ENCODE data around the gene S100A1. TPM values are rescaled to one million over a fixed set of nuclear protein-coding genes. Genes with fewer than 3 reads are reported as not detected.
A peak's percentile ranks its signal among the peaks of the same experiment; 100 is the strongest.

Gene S100A1
- total RNA-seq, 1 donor from 2014 or later = not detected

- peak; percentile 84 for TF ChIP-seq CTCF (IDR thresholded peaks at IDR 0.05; ENCODE audit: insufficient read depth, low read length, severe bottlenecking)
- Histone ChIP-seq H3K27me3 (ENCODE audit: control insufficient read depth, insufficient read depth, low read length) (no peaks in the 10 kb centered on the region), H3K4me3 (ENCODE audit: low read depth, low read length) (peak within 1 kb of the TSS; percentile 50), H3K36me3 (ENCODE audit: control insufficient read depth, insufficient read depth, low read length) (peaks cover 4% of the 10 kb centered on the region)
- FAIRE-seq (no peak), DNase-seq (ENCODE audit: low read depth) (peak; percentile 84)
Measured at GRCh38 chr1:153626904-153627714, 1.1 kb upstream of the S100A1 start, which contains the start of gene S100A13. Gene S100A13, minus strand, starts transcription at chr1:153627505. Its CDS starts 1,033 bp downstream, at chr1:153626472.

- Histone ChIP-seq H3K4me3 (ENCODE audit: low read depth, low read length) (no peak overlapping the region), H3K36me3 (ENCODE audit: control insufficient read depth, insufficient read depth, low read length) (peaks cover 4% of the 10 kb centered on the region), H3K27me3 (ENCODE audit: control insufficient read depth, insufficient read depth, low read length) (no peaks in the 10 kb centered on the region)
- no peak for FAIRE-seq
- no peak for DNase-seq (ENCODE audit: low read depth)
- TF ChIP-seq CTCF (IDR thresholded peaks at IDR 0.05; ENCODE audit: insufficient read depth, low read length, severe bottlenecking) = no peak
Measured at GRCh38 chr1:153628638-153629342, 556 bp downstream of the S100A1 start.

- no peak for DNase-seq (ENCODE audit: low read depth)
- TF ChIP-seq CTCF (IDR thresholded peaks at IDR 0.05; ENCODE audit: insufficient read depth, low read length, severe bottlenecking) = no peak
- FAIRE-seq = no peak
- no peak overlapping the region for H3K4me3 ChIP-seq (ENCODE audit: low read depth, low read length)
- no peaks in the 10 kb centered on the region for H3K27me3 ChIP-seq (ENCODE audit: control insufficient read depth, insufficient read depth, low read length)
- peaks cover 2% of the 10 kb centered on the region for H3K36me3 ChIP-seq (ENCODE audit: control insufficient read depth, insufficient read depth, low read length)
Measured at GRCh38 chr1:153629343-153629665, 1.1 kb downstream of the S100A1 start.

GRCh38 chr1:153629971-153630370 lies 1.7 kb downstream of the S100A1 start:
- Histone ChIP-seq H3K4me3 (ENCODE audit: low read depth, low read length) (no peak overlapping the region), H3K27me3 (ENCODE audit: control insufficient read depth, insufficient read depth, low read length) (no peaks in the 10 kb centered on the region)

GRCh38 chr1:153630384-153630783 lies 2.1 kb downstream of the S100A1 start:
- FAIRE-seq = no peak

More at GRCh38 chr1:153629971-153630370, 1.7 kb downstream of the S100A1 start:
- H3K36me3 ChIP-seq (ENCODE audit: control insufficient read depth, insufficient read depth, low read length) = peaks cover 2% of the 10 kb centered on the region
- no peak for TF ChIP-seq CTCF (IDR thresholded peaks at IDR 0.05; ENCODE audit: insufficient read depth, low read length, severe bottlenecking)
- DNase-seq (ENCODE audit: low read depth) (no peak), FAIRE-seq (no peak)

More at GRCh38 chr1:153630384-153630783, 2.1 kb downstream of the S100A1 start:
- Histone ChIP-seq H3K4me3 (ENCODE audit: low read depth, low read length) (no peak overlapping the region), H3K27me3 (ENCODE audit: control insufficient read depth, insufficient read depth, low read length) (no peaks in the 10 kb centered on the region), H3K36me3 (ENCODE audit: control insufficient read depth, insufficient read depth, low read length) (peaks cover 2% of the 10 kb centered on the region)
- no peak for DNase-seq (ENCODE audit: low read depth)
- no peak for TF ChIP-seq CTCF (IDR thresholded peaks at IDR 0.05; ENCODE audit: insufficient read depth, low read length, severe bottlenecking)
